Adipose tissue (tissue), 3 donors: ENCODE measurements around the gene HEATR5B. TPM values are rescaled to one million over a fixed set of nuclear protein-coding genes. Genes with fewer than 3 reads are reported as not detected.

Experiments used
- H3K27ac ChIP-seq: one replicate; pipeline ENCODE4 v1.5.1; 2013; ENCODE audit warnings: low read depth, low read length
- WGBS, 3 donors: extraction: QIAGEN DNeasy Blood & Tissue Kit; methylation state at CpG; one replicate each; pipeline ENCODE4 v1.1.7; 2013; 5-methylcytosine and 5-hydroxymethylcytosine counted together
- polyA plus RNA-seq, 3 donors: library from polyadenylated mRNA; stranded (reverse); fragments of 200-250 nt; gene quantifications; one replicate each; pipeline ENCODE4 v1.2.3, GENCODE V29; 2013
- donor health status: healthy with polysubstance abuse.
- donor health status: Bipolar disorder and iron deficiency.
- donor health status: healthy.

HEATR5B gene
- 10 to 100 TPM in 1 of 3 donors, 1 to 10 TPM in 2; 6.3 to 10.8 (median 7.9) TPM for polyA plus RNA-seq

DNA sequence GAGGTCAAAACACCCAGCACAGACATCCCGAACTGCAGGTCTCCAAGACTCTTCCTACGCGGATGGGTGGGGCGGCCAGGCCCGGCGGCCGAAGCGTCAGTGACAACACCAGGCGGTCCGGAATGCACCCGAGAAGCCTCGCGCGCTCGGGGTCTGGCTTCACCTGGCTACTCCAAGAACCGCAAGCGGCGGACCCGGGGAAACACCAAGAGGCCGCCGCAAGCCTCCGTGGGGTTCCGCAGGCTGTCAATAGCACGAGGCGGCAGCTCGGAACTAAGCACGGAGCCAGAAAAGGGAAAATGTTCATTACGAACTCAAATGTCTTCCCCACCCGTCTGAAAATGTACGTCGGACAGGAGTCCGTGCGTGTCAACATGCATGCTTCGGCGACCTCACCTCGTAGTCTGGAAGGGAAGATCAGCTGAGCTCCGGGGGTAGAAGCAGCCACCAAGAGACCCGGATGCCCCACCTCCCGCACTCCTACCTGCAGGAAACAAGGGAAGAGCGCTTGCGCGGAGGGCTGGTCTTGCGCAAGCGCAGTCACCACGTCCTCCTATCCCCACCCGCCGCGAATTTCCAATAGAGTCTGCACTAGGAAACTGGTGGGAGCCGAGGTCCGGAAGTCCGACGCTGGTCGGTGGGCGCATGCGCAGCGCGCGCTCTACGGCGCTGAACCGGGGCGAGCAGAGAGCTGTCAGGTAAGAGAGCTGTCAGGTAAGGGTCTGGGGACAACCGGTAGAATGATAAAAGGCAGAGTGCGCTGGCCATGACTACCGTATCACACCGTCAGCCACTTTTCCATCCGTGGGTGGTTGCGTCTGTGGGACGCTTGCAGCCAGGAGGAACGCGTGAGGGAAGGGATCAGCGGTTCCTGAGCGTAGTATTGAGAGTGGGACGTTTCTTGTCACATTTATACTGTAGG lies at the start of gene HEATR5B, which contains the start of gene GPATCH11:
Gene HEATR5B (minus strand): TSS at position 500 of the 922 bp plus-strand sequence. CDS start 958 bp downstream, outside the sequence.
Gene GPATCH11 (plus strand): TSS at position 646 of the 922 bp plus-strand sequence. CDS start 3,864 bp downstream, outside the sequence.
- WGBS, 3 donors: 0% methylated on average over 74 of the region's 74 CpGs
- H3K27ac ChIP-seq: no peak within 1 kb of the TSS

DNA sequence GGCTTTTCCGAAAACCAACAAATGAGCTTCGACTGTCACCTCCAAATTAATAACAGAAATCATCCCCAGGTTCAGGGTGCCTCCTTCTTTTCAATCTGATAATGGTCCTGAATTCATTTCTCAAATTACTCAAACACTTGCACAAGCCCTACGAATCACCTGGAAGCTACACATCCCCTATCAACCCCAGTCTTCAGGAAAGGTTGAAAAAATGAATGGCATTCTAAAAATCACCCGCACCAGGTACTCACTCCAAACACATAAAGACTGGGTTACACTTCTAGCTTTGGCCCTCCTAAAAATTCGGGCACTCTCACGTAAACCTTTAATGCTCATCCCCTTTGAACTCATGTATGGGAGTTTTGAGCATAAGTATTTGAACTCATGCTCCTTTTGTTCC lies 48.7 kb upstream of the HEATR5B start:
- H3K27ac ChIP-seq: no peak overlapping the region
- WGBS, 3 donors: 95 to 97% (median 97%) methylated on average over 6 of the region's 6 CpGs

DNA sequence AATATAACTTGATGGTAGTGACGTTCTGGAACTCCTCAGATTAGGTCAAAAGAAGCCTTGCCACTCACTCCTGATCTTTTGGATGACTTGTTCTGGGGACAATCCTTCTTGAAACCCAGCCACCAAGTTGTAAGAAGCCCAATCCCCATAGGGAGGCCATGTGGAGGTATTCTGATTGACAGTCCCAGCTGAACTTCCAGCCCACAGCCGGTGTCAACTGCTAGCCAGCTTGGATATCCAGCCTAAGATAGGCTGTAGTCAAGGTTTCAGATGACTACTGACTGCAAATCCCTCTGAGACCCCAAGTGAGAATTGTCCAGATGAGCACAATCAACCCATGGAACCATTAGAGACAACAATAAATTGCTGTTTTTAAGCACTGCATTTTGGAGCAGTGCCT lies 41.2 kb upstream of the HEATR5B start:
- 94 to 98% (median 94%) methylated on average over 2 of the region's 2 CpGs for WGBS, 3 donors
- no peak overlapping the region for H3K27ac ChIP-seq

DNA sequence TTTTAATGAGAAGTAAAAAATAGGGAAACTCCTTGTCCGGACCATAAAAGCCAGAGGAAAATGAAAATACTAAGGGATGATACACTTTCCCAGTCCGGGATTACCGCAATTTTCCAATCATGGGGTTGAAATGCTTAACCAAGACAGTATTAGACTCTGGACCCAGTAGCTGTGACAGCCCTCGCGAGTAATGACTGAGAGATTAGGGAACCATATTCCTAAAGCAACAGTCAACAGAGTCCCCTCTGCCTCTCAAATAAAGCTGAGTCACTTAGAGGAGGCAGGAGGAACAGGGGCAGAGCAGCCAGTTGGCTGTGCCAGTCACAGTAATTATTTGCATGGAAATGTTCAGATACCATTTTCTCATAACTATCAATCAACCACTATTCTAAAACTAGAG lies 35.0 kb upstream of the HEATR5B start:
- 87 to 97% (median 92%) methylated on average over 5 of the region's 5 CpGs for WGBS, 3 donors

DNA sequence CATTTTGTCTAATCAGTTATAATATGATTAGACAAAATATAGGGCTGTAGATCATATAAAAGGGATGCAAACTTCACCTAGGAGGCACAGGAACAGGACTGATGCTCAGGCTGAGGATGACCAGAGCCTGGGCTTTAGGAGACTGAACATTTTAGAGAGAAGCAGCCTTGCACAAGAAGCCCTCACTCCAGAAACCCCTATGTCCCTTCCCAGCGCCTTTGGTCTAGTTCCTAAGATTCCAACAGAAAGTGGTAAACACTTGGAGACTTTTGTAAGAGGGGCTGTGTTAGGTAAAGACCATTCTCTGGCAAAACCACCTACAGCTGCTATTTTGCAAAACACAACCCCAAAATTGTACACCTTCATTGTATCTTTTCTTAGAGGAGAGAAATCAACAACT lies 33.4 kb upstream of the HEATR5B start:
- WGBS, 3 donors: 90 to 94% (median 93%) methylated on average over 1 of the region's 1 CpG
- no peak overlapping the region for H3K27ac ChIP-seq

More for the DNA sequence above, 35.0 kb upstream of the HEATR5B start:
- no peak overlapping the region for H3K27ac ChIP-seq

DNA sequence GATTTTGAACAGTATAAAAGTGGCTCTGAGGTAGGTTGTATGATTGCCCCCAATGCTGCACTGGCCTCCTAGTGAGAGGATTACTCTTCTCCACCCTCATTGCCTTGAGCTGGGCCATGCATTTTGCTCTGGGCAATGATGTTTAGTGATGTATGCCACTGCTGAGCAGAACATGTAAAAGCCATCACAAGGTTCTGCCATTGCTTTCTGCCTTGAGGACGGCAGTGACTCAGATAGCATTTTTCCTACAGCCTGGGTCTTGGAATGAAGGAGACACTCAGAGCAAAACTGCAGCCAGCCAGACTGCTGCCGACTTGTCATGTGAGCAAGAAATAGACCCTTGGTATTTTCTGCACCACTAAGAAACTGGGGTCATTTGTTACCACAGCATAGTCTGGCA lies 27.8 kb upstream of the HEATR5B start:
- no peak overlapping the region for H3K27ac ChIP-seq
- 66 to 97% (median 74%) methylated on average over 2 of the region's 2 CpGs for WGBS, 3 donors

DNA sequence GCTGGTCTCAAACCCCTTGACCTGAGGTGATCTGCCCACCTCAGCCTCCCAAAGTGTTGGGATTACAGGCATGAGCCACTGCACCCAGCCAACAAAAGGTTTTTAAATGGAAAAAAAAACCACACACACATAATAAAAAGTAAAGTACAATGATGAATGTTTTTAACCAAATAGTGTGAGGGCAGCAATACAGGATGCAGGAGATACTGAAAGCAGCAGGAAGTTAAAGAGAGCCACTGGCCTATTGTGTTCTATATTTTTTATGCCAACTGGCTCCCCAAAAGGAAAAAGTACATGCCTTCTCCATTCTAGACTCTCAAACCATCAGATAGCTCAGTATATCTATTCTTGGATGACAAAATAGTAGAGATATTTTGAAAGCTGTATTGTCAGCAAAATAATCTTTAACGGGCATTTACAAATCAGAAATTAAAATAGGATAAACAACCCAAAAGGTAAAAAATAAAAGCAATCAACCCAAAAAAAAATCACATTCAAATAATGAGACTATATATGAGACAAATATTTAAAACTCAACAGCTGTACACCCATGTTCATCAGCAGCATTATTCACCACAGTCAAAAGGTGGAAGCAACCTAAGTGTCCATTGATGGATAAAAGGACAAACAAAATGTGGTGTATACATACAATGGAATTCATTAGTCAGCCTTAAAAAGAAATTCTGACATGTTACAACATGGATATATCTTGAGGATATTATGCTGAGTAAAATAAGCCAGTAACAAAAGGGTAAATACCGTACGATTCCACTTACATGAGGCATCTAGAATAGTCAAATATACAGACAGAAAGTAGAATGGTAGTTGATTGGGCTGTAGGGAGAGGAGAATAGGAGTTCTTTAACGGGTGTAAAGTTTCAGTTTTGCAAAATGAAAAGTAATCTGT lies 26.4 kb upstream of the HEATR5B start:
- H3K27ac ChIP-seq: no peak overlapping the region
- 91 to 97% (median 92%) methylated on average over 4 of the region's 4 CpGs for WGBS, 3 donors

DNA sequence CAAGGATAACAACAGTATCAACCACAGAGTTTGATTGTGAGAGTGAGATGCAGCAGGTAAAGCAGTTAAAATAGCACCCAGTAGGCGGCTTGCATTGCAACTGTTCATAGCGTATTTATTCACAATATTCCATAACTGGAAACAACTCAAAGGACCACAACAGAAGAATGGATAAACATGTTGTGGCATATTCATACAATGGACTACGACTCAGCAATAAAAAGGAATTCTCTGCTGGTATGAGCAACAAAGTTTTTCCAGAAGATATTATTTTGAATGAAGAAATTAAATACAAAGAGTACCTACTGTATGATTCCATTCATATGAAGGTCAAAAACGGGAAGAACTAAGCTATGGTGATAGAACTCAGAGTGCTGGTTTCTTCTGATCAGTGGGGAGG lies 25.4 kb upstream of the HEATR5B start:
- H3K27ac ChIP-seq: no peak overlapping the region
- 95 to 97% (median 95%) methylated on average over 4 of the region's 4 CpGs for WGBS, 3 donors

DNA sequence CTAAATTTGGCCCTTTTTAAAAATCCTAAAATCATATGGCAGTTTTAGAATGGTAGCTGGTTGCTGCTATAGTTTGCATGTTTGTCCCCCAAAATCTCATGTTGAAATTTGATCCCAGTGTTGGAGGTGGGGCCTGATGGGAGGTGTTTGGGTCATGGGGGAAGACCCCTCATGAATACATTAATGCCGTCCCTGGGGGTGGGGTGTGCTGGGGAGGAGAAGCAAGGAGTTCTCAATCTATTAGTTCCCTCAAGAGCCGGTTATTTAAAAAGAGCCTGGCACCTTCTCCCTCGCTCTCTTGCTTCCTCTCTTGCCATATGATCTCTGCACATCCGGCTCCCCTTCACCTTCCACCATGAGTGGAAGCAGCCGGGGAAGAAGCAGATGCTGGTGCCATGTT lies 21.0 kb upstream of the HEATR5B start:
- 83 to 89% (median 86%) methylated on average over 5 of the region's 5 CpGs for WGBS, 3 donors
- H3K27ac ChIP-seq: no peak overlapping the region

DNA sequence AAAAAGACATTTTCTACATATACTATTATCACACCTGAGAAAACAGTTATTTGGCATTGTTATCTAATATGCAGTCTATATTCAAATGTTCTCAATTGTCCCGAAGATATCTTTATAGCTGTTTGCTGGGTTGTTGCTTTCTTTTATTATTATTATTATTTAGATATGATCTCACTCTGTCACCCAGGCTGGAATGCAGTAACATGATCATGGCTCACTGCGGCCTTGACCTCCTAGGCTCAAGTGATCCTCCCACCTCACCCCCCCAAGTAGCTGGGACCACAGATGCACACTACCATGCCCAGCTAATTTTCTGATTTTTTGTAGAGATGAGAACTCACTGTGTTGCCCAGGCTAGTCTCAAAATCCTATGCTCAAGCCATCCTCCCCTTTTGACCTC lies 20.0 kb upstream of the HEATR5B start:
- 93 to 99% (median 97%) methylated on average over 2 of the region's 2 CpGs for WGBS, 3 donors
- no peak overlapping the region for H3K27ac ChIP-seq

DNA sequence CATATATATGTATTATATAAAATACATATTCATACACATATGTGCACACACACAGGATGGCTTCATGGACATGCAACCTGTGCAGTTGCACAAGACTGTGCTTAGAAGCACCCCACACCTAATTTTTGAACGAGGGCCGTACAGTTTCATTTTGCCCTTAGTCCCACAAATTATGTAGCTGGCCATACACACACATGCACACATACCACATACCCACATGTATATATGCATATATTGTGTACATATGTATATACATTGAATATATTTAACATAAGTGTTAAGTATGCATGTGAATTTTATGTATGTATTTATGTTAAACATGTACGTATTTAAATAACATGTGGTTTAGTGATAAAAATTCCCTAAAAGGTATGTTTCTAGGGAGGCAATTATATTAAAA lies 18.4 kb upstream of the HEATR5B start:
- 91 to 94% (median 91%) methylated on average over 3 of the region's 3 CpGs for WGBS, 3 donors
- H3K27ac ChIP-seq: no peak overlapping the region

DNA sequence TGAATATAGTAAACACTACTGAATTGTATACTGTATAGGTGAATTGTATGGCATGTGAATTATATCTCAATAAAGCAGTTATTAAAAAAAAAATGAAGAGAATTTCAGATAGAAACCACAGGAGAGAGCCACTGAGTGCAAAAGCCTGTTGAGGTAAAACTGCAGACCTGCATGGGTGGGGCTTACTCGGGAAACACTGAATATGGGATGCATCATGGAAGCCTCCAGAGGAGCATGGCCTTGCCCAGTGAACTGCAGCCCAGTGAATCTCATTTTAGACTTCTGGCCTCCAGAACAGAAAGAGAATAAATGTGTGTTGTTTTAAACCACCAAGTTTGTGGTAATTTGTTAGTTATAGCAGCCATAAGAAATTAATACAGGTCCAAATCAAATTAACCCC lies 15.9 kb upstream of the HEATR5B start:
- H3K27ac ChIP-seq: no peak overlapping the region
- WGBS, 3 donors: 73 to 77% (median 75%) methylated on average over 1 of the region's 1 CpG

DNA sequence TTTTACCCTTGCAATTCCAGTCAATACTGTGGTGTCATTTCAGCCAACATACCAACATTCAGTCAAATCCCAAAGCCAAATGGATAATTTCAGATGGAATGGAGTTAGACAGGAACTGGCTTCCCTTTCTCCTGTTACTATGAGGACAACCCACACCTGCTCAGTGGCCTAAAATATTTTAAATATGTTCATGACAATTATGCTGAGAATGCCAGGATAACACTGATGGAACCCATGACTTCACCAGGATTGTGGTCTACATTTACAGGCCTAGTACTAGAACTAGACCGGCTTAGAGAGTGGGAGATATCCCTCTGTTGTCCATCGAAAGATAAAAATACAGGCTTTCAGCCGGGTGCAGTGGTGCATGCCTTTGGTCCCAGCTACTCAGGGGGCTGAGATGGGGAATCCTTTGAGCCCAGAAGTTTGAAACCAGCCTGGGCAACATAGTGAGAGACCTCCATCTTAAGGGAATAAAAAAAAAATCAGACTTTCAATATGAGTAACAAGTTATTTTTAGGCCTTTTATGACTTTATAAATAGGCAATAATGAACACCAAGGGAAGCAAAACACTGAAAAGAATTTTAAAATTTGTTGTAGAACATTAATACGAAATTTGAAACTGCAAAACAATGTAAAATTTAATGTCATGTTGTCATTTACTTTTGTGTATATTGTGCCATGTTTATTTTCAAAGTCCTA lies 14.4 kb upstream of the HEATR5B start:
- WGBS, 3 donors: 95 to 96% (median 95%) methylated on average over 4 of the region's 4 CpGs
- H3K27ac ChIP-seq: no peak overlapping the region

DNA sequence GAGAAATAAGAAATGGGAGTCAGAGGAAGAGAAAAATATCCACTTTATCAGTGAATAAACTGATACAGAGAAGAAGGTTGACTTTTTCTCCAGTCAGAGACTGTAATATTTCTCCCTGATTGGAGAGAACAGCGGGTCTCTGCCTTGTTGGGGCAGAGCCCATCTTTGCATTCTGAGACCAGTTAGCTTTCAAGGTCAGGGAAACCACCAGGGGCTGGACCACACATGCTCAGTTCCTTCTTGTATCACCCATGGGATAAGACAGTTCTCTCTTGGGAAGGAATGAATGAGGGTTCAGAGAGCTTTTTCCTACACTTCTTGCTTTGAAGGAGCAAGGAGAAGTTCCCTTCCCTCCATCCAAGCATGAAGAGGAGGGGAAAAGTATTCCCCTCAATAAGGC lies 12.4 kb upstream of the HEATR5B start:
- 81 to 84% (median 83%) methylated on average over 1 of the region's 1 CpG for WGBS, 3 donors
- no peak overlapping the region for H3K27ac ChIP-seq

DNA sequence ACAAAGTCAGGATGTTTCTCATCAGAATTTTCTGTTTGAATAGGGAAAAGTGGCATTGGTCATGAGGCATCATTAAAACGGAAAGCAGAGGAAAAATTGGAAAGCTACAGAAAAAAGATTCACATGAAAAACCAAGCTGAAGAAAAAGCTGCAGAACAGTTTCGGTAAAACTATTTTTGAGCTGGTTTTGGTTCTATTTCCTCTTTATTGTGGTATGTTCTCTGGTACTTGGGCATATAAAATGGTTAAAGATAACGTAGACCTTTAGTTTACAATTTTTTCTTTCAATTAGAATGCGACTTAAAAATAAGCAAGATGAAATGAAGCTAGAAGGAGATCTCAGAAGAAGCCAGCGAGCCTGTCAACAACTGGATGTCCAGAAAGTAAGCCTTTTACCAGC lies 7.7 kb upstream of the HEATR5B start:
- WGBS, 3 donors: 86 to 89% (median 88%) methylated on average over 5 of the region's 5 CpGs
- no peak overlapping the region for H3K27ac ChIP-seq

DNA sequence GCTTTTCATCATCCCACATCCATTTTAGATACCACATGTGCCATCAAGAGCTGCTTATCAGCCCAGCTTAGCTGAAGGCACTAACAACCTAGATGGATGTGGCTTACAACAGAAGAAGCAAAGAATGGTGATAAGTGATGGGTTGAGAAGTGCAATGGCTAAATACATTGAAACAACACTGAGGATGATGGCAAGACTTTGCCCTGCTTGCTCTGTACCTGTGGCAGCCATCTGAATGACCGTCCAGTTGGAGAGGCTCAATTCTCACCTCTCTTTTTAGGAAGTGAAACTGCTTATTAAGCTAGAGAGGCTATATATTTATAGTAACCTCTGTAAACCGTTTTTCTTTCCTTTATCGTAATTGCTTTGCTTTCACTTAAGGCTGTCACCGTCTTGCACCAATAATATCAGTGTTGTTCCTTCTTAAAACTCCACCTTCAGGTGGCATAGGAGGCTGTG lies 5.9 kb upstream of the HEATR5B start:
- 86 to 87% (median 86%) methylated on average over 4 of the region's 4 CpGs for WGBS, 3 donors
- no peak overlapping the region for H3K27ac ChIP-seq

DNA sequence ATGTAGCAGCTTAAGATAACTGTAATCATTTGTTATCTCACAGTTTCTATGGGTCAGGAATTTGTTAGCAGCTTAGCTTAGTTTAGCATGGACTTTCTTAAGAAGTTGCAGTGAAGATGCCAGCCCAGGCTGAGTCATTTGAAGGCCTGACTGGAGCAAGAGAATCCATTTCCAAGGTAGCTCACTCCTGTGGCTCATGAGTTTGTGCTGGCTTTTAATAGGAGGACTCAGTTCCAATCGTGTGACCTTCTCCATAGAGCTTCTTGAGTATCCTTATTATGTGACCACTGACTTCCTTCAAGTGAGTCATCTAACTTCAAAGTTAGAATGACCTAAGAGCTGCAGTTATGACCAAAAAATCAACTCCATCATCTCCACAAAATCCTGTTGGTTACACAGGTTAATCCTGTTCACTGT lies 1.6 kb upstream of the HEATR5B start:
- WGBS, 3 donors: 69 to 77% (median 70%) methylated on average over 1 of the region's 1 CpG
- H3K27ac ChIP-seq: no peak overlapping the region

DNA sequence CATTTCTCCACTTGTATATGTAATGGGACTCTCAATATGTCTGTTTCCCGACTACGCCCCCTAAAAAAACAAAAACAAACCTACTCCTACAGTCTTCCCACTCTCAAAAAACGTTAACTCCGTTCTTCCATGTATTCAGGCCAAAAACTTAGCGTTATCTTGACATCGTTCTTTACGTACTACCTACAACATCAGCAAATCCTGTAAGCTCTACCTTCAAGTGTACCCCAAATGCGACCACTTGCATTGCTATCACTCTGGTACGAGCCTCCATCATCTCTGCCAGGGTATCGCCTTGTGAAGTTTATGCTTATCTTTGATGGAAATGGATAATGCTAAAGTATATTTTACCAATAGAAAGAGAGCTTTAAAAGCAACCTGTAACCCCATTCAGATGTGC lies 625 bp upstream of the HEATR5B start:
- 1 to 3% (median 1%) methylated on average over 10 of the region's 10 CpGs for WGBS, 3 donors
- no peak overlapping the region for H3K27ac ChIP-seq
